Activated CD4-positive, alpha-beta T cell treated with anti-CD3 and anti-CD28 coated beads for 24 hours (primary cell): ENCODE results near the gene PLA2R1.

Experiments
- DNase-seq, 2 donors: peaks; one replicate each; pipeline ENCODE4 v3.0.0-alpha.2; 2020; ENCODE audit warnings: low read depth in 2 of 2

PLA2R1 gene

DNA sequence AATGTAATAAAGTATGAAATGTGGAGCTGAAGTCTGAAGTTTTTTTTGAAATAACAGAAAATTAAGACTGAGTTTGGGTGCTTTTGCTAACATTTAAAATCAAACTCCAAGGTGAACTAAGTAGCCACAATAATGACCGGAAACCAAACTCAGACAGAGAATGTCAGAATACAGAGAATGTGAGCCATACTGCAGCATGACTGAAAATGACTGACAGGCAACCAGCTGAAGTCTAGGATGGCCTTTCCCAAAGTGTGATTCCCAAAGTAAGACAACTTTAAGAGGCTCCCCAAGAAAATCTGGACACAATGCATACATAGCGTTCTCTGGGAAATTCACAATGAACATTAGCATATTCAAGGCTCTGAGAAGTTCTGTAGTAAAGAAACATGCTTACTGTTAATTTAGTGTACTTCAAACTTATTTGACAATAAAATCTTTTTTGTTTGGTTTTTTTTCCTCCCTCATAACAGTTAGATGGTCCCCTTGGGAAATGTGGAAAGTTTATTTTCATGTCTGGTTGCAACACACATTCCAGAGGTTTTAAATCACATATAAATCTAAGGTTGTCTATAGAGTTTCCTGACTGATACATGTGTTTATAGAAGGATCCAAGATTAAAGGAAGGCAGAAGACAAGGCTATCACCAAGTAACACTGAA, 28.6 kb downstream of the PLA2R1 start:
- DNase-seq, result no peak

DNA sequence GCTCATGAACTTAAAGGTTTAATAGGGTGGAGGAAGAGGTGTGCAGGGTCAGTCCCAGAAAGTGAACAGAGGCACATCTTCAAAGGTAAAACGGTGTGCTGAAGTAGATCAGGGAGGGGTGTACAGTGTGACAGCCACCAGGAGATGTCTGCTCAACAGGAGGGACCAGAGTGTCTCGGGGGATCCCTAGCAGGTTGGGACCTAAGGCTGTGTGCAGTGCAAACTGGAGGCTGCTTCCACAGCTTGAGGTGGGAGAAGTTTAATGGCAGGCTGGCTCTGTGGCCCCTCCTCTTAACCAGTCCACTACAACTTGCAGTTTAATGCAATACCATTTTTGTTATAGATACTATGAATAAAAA, 33.2 kb downstream of the PLA2R1 start:
- DNase-seq, result no peak

DNA sequence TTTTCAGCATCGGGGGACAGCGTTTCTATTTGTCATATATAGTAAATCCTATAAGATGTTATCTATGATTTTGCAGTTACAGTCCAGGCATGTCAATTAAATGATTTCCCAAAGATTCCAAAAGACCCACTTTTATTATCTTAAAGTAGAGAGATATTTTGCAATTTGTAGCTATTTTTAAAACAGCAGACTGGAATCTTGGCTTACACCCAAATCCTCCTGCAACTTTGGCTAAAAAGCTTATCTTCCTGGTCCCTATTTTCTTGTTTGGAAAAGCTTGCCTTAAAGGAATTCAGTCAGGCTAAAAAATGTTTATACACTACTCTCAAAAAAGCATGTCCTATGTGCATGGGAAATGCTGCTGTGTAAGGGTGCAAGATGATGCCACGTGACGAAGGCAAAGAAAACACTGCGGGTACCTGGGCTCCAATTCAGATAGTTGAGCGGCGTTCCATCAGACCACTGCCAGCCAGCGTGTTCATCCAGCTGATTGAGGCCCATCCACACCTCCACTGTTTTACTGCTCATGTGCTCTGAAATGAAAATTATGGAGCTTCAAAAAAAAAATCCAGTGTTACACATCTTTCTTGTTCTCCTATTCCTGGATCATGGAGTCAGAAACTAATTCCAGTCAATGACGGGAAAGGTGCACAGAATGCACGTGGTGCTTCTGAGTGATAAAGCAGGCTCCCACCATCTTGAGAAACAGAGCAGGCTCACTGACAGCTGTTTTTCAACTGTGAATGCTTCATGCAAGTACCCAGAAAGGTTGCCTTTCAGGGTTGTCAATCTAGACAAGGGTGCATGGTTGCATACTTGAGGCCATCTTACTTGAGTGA, 33.8 kb downstream of the PLA2R1 start:
- DNase-seq, result no peak

DNA sequence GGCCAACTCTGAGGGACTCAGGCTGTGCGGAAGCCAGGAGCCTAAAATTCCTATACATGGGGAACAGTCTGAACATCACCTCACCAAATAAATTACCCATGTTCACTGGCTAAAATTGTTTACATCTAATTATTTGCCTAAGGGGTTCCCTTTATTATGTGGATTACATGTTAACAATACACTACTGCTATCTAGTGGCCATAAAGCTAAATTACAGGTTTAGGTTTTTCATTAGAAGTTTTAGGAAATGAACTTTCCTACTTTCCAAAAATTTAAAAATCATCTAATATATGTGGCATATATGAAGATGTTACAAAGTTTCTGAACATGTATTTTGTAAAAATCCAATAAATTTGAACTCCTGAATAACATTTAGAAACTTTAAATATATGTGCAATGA, 40.3 kb downstream of the PLA2R1 start:
- no peak for DNase-seq

DNA sequence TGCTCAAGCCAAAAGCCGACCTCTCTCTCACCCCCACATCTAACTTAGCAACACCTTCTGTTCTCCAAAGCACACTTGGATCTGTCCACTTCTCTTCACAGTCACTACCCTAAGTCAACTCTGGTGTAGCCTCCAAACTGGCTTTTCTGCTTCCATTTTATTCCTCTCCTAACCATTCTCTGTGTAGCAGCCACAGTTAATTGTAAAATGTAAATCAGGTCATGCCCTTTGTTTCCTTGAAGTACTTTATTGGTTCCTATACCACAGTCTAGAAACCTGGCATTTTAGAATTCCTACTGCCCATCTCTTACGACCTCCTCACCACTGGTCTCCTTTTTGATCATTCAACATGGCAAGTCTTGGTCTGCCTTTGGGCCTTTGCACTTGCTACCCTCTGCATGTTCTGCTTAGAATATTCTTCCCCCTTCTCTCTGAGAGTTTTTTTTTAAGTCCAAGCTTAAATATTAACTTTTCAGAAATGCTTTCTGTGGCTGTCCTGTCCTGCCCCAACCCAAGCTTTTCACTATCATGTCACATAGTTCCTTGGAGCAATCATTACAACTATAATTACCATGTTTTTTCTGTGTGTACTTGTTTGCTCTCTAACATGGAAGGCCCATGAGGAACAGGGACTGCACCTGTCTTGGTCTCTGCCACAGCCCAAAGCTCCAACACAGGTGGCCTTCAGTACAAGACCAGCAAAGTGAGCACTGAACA, 42.9 kb downstream of the PLA2R1 start:
- DNase-seq, result no peak

DNA sequence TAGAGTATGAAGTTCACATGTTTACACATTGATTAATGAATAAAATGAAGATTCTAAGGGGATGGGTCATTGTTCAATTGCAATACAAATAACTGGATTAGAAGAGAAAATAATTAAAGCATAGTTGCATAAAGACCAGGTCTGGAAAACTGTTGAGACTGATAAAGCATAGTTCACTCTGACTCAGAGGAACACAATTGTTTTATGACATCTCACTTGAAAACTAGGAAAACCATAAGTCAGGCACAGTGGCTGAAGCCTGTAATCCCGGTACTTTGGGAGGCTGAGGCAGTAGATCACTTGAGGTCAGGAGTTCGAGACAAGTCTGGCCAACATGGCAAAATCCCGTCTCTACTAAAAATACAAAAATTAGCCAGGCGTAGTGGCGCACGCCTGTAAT, 46.7 kb downstream of the PLA2R1 start:
- DNase-seq, result no peak

DNA sequence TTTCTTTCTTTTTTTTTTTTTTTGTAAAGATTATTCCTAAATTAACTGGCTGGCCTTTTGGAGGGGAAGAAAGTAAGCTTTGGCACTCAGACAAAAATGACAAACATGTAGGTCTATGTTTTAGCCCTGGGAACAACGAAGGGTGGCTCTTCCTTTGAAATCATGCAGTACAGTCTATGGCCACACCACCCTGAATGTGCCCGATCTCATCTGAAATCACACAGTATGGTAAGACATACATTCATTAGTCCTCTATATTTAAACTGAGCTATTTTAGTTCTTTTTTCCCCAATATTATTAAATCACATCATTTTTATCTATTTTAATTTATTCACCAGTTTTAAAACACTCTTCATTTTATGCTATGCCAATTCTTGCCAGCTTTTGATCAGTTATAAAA, 48.2 kb downstream of the PLA2R1 start:
- DNase-seq, result no peak

DNA sequence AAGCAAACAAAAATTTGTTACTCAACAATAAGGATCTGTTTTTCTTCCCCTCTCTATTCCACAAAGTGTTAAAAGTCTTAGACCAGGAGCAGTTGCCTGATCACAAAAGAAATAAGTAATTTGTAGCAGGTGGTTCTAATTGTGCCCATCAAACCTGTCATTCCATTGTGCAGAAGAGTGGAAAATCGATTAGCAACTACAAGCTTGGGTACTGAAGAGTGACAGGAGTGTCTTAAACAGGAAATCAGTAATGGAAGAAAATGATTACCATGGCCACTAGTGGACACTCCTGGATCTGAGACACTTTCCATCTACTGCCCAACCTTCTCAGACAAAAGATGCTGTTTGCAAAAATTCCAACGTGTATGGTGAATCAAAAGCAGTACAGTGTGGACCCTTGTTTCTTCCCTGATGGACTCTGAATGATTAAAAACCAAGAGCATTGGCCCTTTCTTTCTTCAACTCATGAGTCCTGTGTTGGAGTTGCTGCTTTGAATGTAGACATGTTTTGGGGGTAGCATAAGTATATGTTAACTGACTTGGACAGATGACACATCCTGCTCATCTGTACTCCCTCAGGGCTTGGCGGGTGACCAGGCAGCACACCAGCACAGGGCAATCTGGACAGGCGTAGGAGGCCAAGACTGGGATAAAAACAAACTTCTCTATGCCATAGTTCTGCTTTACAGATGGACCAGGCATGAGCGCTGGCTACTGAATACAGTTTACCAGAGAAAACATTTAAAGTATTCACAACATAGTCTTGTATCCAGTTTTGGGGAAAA, 51.9 kb downstream of the PLA2R1 start:
- DNase-seq, result no peak

DNA sequence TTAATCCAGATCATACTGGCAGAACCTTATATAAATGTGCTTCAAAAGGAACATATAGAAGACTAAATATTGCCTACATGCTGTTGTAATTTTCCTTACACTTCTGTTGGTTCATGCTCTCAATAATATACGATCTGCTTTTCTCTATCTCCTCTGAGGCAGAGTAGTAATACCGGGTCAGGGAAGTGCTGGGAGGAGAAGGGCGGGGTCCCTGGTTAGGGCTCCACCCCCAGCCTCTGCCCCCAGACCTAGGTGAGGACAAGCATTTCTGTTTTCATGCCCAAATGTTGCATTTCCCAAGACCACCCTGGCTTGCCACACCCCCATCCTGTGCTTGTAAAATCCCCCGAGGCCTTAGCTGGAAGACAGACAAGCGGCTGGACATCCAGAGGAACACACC, 55.3 kb downstream of the PLA2R1 start:
- DNase-seq, result no peak

DNA sequence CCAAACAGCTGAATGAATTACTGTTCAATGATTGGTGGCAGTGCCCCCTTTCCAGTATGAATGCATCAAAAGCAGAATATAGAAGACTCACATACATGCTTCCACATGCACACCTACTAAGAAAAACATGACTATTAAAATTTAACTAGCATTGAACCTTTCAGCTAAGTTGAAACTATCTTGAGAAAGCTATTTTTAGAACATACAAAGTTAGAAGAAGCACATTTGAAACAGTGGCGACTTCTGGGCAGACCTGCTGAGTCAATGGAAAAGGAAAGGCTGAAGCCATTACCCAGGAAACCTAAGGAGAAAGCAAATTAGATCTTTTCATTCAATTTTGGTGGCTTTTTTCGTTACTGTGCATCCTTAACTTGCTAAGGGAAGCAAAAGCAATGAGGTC, 55.9 kb downstream of the PLA2R1 start:
- DNase-seq, result no peak

DNA sequence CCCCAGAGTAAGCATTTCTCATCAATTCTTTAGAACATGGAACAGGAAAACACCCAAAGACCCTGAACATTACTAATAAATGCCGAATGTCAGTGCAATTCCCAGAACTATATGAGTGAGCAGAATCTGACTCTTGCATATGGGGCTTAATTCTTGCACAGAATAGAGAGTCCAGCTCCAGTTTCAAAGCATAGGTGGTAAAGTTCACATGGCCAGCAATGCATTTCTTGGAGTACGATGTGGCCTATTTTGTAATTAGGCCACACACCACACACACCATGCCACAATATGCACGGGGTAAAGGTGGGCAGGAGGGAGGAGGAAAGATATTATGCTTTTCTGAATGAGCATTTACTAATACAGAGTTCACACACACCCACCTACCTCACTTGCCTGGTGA, 56.5 kb downstream of the PLA2R1 start:
- no peak for DNase-seq

DNA sequence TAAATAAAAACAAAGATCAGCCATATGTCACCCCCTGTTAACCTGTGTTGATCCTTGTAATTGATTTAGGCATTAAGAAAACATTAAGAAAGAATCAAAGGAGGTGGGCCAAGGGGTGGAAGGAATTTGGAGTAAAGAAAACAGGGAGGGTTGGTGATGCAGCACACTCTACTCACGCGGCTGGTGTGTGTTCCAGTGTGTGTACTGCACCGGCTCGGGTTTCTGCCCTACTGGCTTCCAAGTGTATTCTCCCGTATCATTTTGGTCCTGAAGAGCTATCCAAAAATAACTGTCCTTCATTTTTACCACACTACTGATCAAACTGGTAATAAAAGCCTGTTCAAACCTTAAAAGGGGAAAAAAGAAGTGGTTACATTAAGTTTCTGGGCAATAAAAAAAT, 56.9 kb downstream of the PLA2R1 start:
- DNase-seq, result no peak

DNA sequence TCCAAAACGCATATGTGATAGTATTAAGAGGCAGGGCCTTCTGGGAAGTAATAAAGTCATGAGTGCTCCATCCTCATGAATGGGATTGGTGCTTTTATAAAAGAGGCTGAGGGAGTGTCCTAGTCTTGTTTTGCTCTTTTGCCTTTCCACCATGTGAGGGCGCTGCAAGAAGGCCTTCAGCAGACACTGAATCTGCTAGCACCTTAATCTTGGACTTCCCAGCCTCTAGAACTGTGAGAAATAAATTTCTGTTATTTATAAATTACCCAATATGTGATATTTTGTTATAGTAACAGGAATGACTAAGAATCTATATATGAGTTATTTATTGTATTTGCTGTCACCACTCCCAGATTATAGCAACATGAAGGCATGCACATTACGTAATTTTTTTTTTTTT, 63.5 kb downstream of the PLA2R1 start:
- no peak for DNase-seq

DNA sequence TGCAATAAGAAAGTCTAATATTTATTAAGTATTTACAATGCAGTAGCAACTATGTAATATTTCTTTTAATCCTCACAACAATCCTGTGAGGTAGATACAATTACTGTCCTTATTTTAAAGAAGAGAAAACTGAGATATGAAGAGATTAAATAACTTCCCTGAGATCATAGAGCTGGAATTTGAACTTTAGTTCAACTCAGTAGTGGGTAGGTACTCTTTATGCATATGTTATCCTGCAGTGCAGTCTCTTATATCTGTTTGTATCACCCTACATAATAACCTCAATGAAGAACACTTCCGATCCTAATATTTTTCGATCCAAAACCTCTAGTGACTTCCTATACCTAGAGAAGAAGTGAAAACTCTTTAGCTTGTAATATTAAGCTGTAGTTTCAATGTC, 64.2 kb downstream of the PLA2R1 start:
- no peak for DNase-seq

DNA sequence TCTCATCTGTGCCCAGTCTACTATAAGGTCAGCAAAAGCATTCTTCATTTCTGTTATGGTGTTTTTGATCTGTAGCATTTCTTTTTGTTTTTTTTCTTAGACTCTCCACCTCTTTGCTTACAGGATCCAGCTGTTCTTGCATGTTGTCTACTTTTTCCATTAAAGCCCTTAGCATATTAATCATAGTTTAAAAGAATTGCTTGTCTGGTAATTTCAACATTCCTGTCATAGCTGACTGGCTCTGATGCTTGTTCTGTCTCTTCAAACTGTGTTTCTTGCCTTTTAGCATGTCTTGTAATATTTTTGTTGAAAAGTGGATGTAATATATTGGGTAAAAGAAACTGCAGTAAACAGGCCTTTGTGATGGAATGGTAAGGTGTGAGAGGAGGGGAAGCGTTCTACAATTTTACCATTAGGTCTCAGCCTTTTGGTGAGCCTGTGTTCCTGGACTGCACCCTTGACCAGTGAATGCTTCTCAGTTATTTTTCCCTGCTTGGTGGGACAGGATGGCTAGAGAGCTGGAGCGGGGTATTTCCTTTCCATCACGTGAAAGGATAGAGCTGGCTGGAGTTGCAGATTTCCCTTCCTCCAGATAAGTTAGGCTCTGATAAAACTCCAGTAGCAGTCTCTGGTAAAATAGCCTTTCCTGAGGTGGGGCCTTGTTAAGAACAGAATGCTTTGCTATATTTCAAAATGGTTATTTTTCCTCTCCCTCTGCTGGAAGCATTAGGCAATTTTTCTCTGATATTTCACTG, 65.4 kb downstream of the PLA2R1 start:
- no peak for DNase-seq

DNA sequence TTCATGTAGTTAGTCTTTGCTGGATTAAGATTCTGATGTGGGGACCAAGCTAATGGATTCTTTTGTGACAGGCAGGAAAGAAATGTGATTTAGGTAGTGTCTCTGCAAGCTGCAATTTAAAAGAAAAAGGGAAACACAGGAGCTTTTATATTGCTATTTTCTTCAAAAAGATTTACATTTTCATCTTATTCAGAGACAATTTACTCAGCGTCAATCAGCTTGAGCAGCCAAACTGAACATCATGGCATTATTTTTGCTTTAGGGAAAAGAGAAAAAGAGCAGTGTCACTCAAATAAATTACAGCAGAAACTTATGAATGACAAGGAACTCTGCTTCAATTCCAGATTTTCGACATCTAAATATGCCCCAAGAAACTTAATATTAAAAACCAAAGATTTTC, 67.4 kb downstream of the PLA2R1 start:
- DNase-seq, result no peak

DNA sequence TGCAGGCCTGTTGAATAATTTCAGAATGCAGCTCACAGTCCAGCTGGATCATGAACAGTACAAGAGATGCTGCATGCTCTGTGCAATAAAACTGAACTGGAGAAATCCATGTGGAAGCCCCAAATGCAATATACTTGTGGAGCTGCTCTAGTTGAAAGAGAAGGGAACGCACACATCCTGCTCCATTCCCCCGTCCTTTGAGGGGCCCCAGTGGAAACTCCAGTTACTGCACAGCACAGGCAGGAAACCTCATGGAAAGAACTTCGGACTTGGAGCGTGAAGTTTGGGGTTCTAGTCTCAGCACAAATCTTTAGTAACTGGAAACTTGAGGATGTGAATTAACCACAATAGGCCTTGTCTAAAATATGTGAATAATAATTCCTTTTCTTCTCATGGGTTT, 73.2 kb downstream of the PLA2R1 start:
- no peak for DNase-seq

DNA sequence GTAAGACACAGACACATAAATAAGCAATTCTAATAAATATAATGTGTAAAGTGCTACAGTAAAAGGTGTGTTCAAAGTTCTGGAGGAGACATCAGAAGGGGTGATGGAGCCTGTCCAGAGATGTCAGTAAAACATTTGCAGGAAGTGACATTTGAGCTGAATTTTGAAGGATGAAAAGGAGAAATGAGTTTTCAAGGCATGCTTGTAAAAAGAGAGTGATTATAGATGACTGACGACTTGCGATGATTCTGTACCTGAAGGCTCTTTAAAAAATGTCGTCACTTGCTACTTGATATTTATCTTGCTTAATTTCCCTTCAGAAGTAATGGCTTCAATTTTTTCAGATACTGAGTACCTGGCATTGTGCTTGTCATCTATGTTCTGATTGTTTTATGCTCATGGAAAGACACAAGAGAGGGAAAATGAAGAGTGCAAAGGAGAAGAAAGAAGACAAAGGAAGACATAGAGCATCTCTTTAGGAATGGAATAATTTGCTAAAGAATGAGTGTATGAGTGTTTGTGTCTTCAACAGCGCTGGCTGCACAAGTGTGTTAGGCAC, 73.9 kb downstream of the PLA2R1 start:
- no peak for DNase-seq

DNA sequence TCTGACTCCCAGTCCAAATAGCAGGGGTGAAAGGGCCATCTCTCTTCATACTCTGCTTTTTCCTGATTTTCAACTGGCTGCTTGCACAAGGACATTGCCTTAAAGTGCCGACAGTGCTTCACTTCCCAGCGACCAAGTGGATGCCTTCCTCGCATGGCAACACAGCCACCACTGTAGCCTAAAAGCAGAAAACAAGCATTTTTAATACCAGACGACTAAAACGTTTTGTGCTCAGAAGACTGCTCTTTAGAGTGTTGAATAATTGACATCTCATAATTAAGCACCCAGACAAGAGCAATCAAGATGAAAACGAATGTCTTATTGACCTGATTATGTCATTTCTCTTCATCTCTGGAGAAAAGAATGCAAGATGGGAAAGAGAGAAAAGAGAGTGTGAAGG, 75.2 kb downstream of the PLA2R1 start:
- DNase-seq, result no peak

DNA sequence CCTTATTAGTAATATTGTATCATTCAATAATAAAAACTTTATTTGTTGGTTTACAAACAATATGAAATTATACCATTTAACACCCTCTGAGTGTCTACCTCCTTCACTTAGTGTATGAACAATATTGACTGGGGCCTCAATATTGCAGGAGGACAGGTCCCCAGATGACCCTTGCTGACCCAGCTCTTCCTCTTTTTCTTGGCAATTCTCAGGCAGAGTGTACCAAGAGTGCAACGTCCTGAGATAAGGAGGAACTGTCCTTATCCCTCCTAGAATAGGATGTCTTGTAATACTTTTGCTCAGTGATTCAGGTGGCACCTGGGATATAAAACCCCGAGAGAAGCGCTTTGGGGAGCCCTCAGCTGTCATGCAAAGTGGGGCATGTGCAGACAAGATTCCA, 76.8 kb downstream of the PLA2R1 start:
- DNase-seq, result no peak

DNA sequence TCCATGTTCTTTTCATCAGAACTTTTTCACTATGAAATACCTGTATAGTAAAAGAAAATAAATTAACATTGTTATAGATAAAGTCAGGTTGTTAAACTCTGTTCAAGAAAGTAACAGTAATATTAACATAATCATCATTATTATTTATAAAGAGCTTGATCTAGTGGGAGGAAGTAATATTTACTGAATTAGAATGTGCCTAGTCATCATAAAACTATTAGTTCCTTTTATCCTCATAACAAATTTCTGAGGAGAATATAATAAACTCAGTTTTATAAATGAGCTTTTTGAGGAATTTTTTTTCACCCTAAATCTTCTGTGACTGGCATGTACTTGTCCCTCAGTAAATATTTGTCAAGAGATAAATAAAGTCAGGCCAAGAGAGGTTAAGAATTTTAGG, 78.4 kb downstream of the PLA2R1 start:
- no peak for DNase-seq
